Measurements from ENCODE around the gene KANTR. TPM values are rescaled to one million over a fixed set of nuclear protein-coding genes. Genes with fewer than 3 reads are reported as not detected.
A peak's percentile ranks its signal among the peaks of the same experiment; 100 is the strongest.

The KANTR gene
- total RNA-seq, 1 donor from 2014 or later = 12.0 TPM

- H3K9ac ChIP-seq (ENCODE audit: low read depth in 1 of 3, low read length in 3 of 3) = peak overlapping the region; percentile 8 to 61 (median 10)
- no peaks in the 10 kb centered on the region for H3K27me3 ChIP-seq (ENCODE audit: control insufficient read depth in 3 of 3, insufficient read depth in 3 of 3, low read length in 3 of 3)
- H3K27ac ChIP-seq (ENCODE audit: low read depth, low read length) = peak overlapping the region; percentile 64
- peaks cover 11 to 18% (median 12%) of the 10 kb centered on the region in 3 donors for H3K4me1 ChIP-seq (ENCODE audit: control insufficient read depth in 3 of 3, insufficient read depth in 3 of 3, low read length in 3 of 3)
- H3K36me3 ChIP-seq (ENCODE audit: control insufficient read depth in 3 of 3, insufficient read depth in 3 of 3, low read length in 3 of 3) = peaks cover 4 to 8% (median 6%) of the 10 kb centered on the region in 3 donors
- no peaks in the 10 kb centered on the region for H3K9me3 ChIP-seq (ENCODE audit: control insufficient read depth in 3 of 3, low read length in 3 of 3)
- H3K4me3 ChIP-seq (ENCODE audit: low read length in 3 of 3) = no peak overlapping the region
These were observed 13.0 kb upstream of the KANTR start for GRCh38 chrX:53080628-53081580.

- Histone ChIP-seq H3K9me3 (ENCODE audit: control insufficient read depth in 3 of 3, low read length in 3 of 3) (no peaks in the 10 kb centered on the region), H3K9ac (ENCODE audit: low read depth in 1 of 3, low read length in 3 of 3) (peak within 1 kb of the TSS; percentile 43 to 71 (median 66)), H3K27me3 (ENCODE audit: control insufficient read depth in 3 of 3, insufficient read depth in 3 of 3, low read length in 3 of 3) (no peaks in the 10 kb centered on the region), H3K27ac (ENCODE audit: low read depth, low read length) (peak within 1 kb of the TSS; percentile 72), H3K4me1 (ENCODE audit: control insufficient read depth in 3 of 3, insufficient read depth in 3 of 3, low read length in 3 of 3) (peaks cover 11 to 18% (median 15%) of the 10 kb centered on the region in 3 donors), H3K36me3 (ENCODE audit: control insufficient read depth in 3 of 3, insufficient read depth in 3 of 3, low read length in 3 of 3) (peaks cover 5 to 13% (median 9%) of the 10 kb centered on the region in 3 donors), H3K4me3 (ENCODE audit: low read length in 3 of 3) (peak within 1 kb of the TSS; percentile 64 to 73 (median 73))
These were observed 11.8 kb upstream of the KANTR start, which contains the start of gene TSPYL2 for GRCh38 chrX:53081925-53082772. Gene TSPYL2, plus strand, starts transcription at chrX:53082367. Its CDS starts 132 bp downstream, at chrX:53082499.

GRCh38 chrX:53082773-53083616, 10.9 kb upstream of the KANTR start:
- Histone ChIP-seq H3K9ac (ENCODE audit: low read depth in 1 of 3, low read length in 3 of 3) (peak overlapping the region; percentile 43 to 71 (median 66)), H3K9me3 (ENCODE audit: control insufficient read depth in 3 of 3, low read length in 3 of 3) (no peaks in the 10 kb centered on the region), H3K27ac (ENCODE audit: low read depth, low read length) (peak overlapping the region; percentile 72), H3K36me3 (ENCODE audit: control insufficient read depth in 3 of 3, insufficient read depth in 3 of 3, low read length in 3 of 3) (peaks cover 5 to 13% (median 9%) of the 10 kb centered on the region in 3 donors), H3K27me3 (ENCODE audit: control insufficient read depth in 3 of 3, insufficient read depth in 3 of 3, low read length in 3 of 3) (no peaks in the 10 kb centered on the region), H3K4me1 (ENCODE audit: control insufficient read depth in 3 of 3, insufficient read depth in 3 of 3, low read length in 3 of 3) (peaks cover 11 to 22% (median 15%) of the 10 kb centered on the region in 3 donors), H3K4me3 (ENCODE audit: low read length in 3 of 3) (peak overlapping the region; percentile 64 to 73 (median 73))

- H3K4me3 ChIP-seq (ENCODE audit: low read length in 3 of 3) = no peak overlapping the region
- H3K4me1 ChIP-seq (ENCODE audit: control insufficient read depth in 3 of 3, insufficient read depth in 3 of 3, low read length in 3 of 3) = peaks cover 11 to 22% (median 19%) of the 10 kb centered on the region in 3 donors
- no peaks in the 10 kb centered on the region for H3K27me3 ChIP-seq (ENCODE audit: control insufficient read depth in 3 of 3, insufficient read depth in 3 of 3, low read length in 3 of 3)
These were observed 9.8 kb upstream of the KANTR start for GRCh38 chrX:53084043-53084570.

GRCh38 chrX:53084863-53085262, 9.1 kb upstream of the KANTR start:
- H3K36me3 ChIP-seq (ENCODE audit: control insufficient read depth in 3 of 3, insufficient read depth in 3 of 3, low read length in 3 of 3) = peaks cover 5 to 13% (median 9%) of the 10 kb centered on the region in 3 donors

More at GRCh38 chrX:53084043-53084570, 9.8 kb upstream of the KANTR start:
- H3K9me3 ChIP-seq (ENCODE audit: control insufficient read depth in 3 of 3, low read length in 3 of 3) = no peaks in the 10 kb centered on the region
- no peak overlapping the region for H3K9ac ChIP-seq (ENCODE audit: low read depth in 1 of 3, low read length in 3 of 3)
- no peak overlapping the region for H3K27ac ChIP-seq (ENCODE audit: low read depth, low read length)
- peaks cover 5 to 13% (median 9%) of the 10 kb centered on the region in 3 donors for H3K36me3 ChIP-seq (ENCODE audit: control insufficient read depth in 3 of 3, insufficient read depth in 3 of 3, low read length in 3 of 3)

GRCh38 chrX:53085661-53086229, 8.2 kb upstream of the KANTR start:
- H3K9me3 ChIP-seq (ENCODE audit: control insufficient read depth in 3 of 3, low read length in 3 of 3) = no peaks in the 10 kb centered on the region

More at GRCh38 chrX:53084863-53085262, 9.1 kb upstream of the KANTR start:
- H3K9ac ChIP-seq (ENCODE audit: low read depth in 1 of 3, low read length in 3 of 3) = no peak overlapping the region
- no peaks in the 10 kb centered on the region for H3K27me3 ChIP-seq (ENCODE audit: control insufficient read depth in 3 of 3, insufficient read depth in 3 of 3, low read length in 3 of 3)
- no peak overlapping the region for H3K4me3 ChIP-seq (ENCODE audit: low read length in 3 of 3)
- H3K27ac ChIP-seq (ENCODE audit: low read depth, low read length) = no peak overlapping the region
- H3K9me3 ChIP-seq (ENCODE audit: control insufficient read depth in 3 of 3, low read length in 3 of 3) = no peaks in the 10 kb centered on the region
- H3K4me1 ChIP-seq (ENCODE audit: control insufficient read depth in 3 of 3, insufficient read depth in 3 of 3, low read length in 3 of 3) = peaks cover 11 to 22% (median 19%) of the 10 kb centered on the region in 3 donors

GRCh38 chrX:53086464-53086863, 7.5 kb upstream of the KANTR start:
- H3K27ac ChIP-seq (ENCODE audit: low read depth, low read length) = no peak overlapping the region
- H3K4me1 ChIP-seq (ENCODE audit: control insufficient read depth in 3 of 3, insufficient read depth in 3 of 3, low read length in 3 of 3) = peaks cover 11 to 19% (median 19%) of the 10 kb centered on the region in 3 donors
- no peak overlapping the region for H3K4me3 ChIP-seq (ENCODE audit: low read length in 3 of 3)
- no peaks in the 10 kb centered on the region for H3K27me3 ChIP-seq (ENCODE audit: control insufficient read depth in 3 of 3, insufficient read depth in 3 of 3, low read length in 3 of 3)
- H3K9ac ChIP-seq (ENCODE audit: low read depth in 1 of 3, low read length in 3 of 3) = no peak overlapping the region
- H3K36me3 ChIP-seq (ENCODE audit: control insufficient read depth in 3 of 3, insufficient read depth in 3 of 3, low read length in 3 of 3) = peaks cover 5 to 13% (median 9%) of the 10 kb centered on the region in 3 donors
- H3K9me3 ChIP-seq (ENCODE audit: control insufficient read depth in 3 of 3, low read length in 3 of 3) = no peaks in the 10 kb centered on the region

More at GRCh38 chrX:53085661-53086229, 8.2 kb upstream of the KANTR start:
- H3K27me3 ChIP-seq (ENCODE audit: control insufficient read depth in 3 of 3, insufficient read depth in 3 of 3, low read length in 3 of 3) = no peaks in the 10 kb centered on the region
- H3K4me3 ChIP-seq (ENCODE audit: low read length in 3 of 3) = no peak overlapping the region
- H3K9ac ChIP-seq (ENCODE audit: low read depth in 1 of 3, low read length in 3 of 3) = no peak overlapping the region
- peaks cover 11 to 21% (median 19%) of the 10 kb centered on the region in 3 donors for H3K4me1 ChIP-seq (ENCODE audit: control insufficient read depth in 3 of 3, insufficient read depth in 3 of 3, low read length in 3 of 3)
- H3K27ac ChIP-seq (ENCODE audit: low read depth, low read length) = no peak overlapping the region
- H3K36me3 ChIP-seq (ENCODE audit: control insufficient read depth in 3 of 3, insufficient read depth in 3 of 3, low read length in 3 of 3) = peaks cover 5 to 13% (median 9%) of the 10 kb centered on the region in 3 donors

GRCh38 chrX:53087388-53087831, 6.5 kb upstream of the KANTR start:
- Histone ChIP-seq H3K9me3 (ENCODE audit: control insufficient read depth in 3 of 3, low read length in 3 of 3) (no peaks in the 10 kb centered on the region), H3K27me3 (ENCODE audit: control insufficient read depth in 3 of 3, insufficient read depth in 3 of 3, low read length in 3 of 3) (no peaks in the 10 kb centered on the region), H3K27ac (ENCODE audit: low read depth, low read length) (no peak overlapping the region), H3K4me3 (ENCODE audit: low read length in 3 of 3) (no peak overlapping the region), H3K36me3 (ENCODE audit: control insufficient read depth in 3 of 3, insufficient read depth in 3 of 3, low read length in 3 of 3) (peaks cover 5 to 13% (median 9%) of the 10 kb centered on the region in 3 donors), H3K9ac (ENCODE audit: low read depth in 1 of 3, low read length in 3 of 3) (peak overlapping the region in 1 of 3 donors; percentile 8), H3K4me1 (ENCODE audit: control insufficient read depth in 3 of 3, insufficient read depth in 3 of 3, low read length in 3 of 3) (peaks cover 11 to 19% (median 19%) of the 10 kb centered on the region in 3 donors)

All from skeletal muscle tissue (tissue), 4 donors.